ENCODE data around the gene PFN3.

GRCh38 chr5:177429248-177430040 is 29.0 kb upstream of the PFN3 start:
- TF ChIP-seq CTCF (IDR thresholded peaks at IDR 0.05) (no peak), POLR2A (IDR thresholded peaks at IDR 0.05) (no peak)

Measured in ovary (tissue), 3 donors.